HPDE6-E6E7 (cell line): ENCODE measurements around the gene PDCD10.
A peak's percentile ranks its signal among the peaks of the same experiment; 100 is the strongest.

Source experiments
- DNase-seq: peaks from one replicate; pipeline ENCODE4 v3.0.0; 2011; ENCODE audit warnings: missing footprints; ENCODE audit errors: extremely low spot score

The PDCD10 gene

GRCh38 chr3:167734498-167735232 is at the start of gene PDCD10:
TSS of gene PDCD10 (minus strand) at chr3:167734892. CDS start at chr3:167720157, 14,735 bp downstream.
- peak; percentile 84 for DNase-seq

GRCh38 chr3:167783781-167784180 is 49.1 kb upstream of the PDCD10 start:
- no peak for DNase-seq

GRCh38 chr3:167780214-167780883 is 45.7 kb upstream of the PDCD10 start:
- DNase-seq = no peak

DNA sequence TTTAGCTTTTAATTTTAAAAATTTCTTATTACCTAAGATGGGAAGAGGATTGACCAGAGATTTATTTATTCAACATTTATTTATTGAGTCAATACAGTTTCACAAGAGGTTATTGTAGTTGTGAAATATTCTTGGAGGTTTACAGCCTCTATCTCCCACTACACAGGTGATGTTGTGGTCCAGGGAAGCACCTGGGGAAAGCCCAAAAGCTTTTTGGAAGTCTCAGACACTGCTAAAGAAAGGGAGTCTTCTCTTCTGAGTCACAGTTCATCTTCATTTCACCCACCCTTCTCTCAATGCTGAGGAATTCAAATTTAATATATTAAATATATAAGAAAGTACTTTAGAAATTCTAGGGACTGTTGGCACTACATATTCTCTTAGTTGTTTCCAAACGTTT is 42.7 kb upstream of the PDCD10 start:
- no peak for DNase-seq

DNA sequence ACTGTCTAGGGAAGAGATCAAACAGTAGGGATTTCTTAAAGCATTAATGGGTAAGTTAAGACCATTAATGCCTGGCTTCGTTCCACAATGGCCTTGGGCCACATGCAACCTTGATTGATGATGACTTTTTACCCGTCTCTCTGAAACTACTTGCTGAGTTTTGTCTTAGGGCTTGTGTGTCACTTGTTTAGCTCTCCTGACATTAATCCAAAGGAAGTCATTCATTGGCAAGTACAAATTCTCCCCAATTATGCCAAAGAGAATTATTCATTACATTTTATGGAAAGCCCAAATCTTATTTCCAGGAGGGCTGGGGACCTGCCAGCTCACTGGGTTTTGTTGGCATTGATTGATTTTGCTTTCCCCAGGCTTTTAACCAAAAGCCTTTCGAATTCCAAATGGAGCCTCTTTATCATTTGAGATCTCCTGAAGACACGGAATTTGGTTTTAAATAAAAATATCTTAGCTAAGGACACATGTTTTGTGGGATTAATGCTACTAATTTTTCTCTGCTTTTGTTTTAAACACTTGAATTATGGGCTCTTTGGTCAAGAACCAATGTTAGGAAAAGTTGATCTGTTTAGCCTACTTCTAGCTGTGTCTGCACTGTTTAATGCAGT is 41.5 kb upstream of the PDCD10 start:
- DNase-seq = no peak

DNA sequence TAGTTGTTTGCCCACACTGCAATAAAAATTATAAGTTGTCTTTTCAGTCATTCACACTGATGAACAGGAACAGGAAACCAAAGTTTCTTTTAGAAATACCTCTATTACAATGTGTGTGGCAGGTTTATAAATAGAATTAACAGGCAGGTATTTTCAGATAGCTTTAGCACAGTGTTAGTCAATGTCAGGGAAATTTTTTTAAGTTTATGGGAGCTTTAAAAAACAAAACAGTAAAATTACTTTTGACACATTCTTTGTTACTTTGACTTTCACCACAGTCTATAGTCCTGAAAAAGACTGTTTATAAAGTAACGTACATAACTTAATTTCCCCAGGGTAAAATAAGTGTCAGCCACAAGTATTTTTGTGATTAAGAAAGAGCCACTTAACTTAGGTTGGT is 38.9 kb upstream of the PDCD10 start:
- no peak for DNase-seq

- DNase-seq = no peak
Observed at GRCh38 chr3:167772992-167773391, 38.3 kb upstream of the PDCD10 start.

DNA sequence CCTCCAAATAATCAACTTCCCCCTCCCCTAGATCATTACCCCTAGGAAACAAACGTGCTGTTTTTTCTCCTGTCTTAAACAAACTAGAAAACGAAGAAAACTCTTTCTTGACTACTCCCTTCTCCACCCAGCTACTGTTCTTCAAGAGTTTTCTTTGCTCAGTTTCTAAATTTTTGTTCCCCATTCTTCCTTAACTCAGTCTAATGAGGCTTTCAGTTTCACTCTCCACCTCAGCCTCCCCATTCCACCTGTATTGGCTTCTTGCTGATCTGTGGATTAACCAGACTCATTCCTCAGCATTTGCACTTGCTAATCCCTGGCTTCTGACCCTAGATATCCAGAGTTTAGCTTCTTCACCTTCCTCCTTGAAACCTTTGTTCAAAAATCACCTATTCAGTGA is 27.6 kb upstream of the PDCD10 start:
- no peak for DNase-seq

- DNase-seq = no peak
Observed at GRCh38 chr3:167761302-167761701, 26.6 kb upstream of the PDCD10 start.

GRCh38 chr3:167754049-167754448 is 19.4 kb upstream of the PDCD10 start:
- DNase-seq = no peak

DNA sequence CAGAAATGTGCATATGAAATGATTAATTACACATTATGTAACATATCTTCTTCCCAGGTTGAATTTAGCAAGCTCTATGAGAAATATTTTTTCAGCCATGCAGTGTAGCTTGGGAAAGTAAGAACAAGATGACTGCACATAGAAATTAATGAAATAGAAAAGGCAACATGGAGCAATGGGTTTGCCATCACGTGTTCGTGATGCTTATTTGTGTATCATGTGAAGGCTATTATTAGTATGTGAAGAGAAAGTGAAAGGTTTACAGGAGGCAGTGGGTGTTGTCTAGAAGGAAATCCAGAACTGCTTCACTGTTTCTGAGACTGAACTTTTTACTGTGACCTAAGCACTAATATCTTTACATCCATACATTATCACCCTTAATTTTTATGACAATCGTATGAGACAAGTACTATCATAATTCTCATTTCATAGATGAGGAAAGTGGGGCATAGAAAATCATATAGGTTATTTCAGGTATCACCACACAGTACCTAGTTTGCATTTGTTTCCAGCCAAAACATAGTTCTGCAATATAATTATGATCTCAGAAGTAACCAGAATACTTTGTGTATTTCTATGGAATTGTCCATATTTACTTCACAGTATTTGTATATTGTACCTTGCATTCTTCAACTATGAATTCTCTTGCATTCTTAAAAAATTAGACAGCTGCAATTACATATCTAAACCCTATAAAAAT is 15.7 kb upstream of the PDCD10 start:
- DNase-seq = no peak

DNA sequence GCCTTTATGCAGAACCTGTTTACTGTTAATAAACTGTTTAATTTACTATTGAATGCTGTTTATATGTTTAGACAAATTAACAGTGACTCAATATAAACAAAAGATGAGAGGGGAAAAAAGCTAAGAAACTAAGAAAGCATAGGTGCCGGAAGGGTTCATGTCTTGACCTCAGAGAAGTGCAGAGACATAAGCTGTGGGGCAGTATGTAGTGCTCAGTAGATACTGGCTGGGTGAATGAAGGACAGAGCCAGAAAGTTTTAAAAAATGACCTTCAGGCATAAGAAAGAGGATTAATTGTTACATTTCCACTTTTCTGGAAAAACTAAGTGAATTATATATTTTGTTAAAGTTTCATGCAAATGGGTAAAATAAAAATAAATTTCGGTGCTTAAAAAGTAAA is 15.0 kb upstream of the PDCD10 start:
- no peak for DNase-seq

- DNase-seq = no peak
Observed at GRCh38 chr3:167749209-167749608, 14.5 kb upstream of the PDCD10 start.

GRCh38 chr3:167743799-167744198 is 9.1 kb upstream of the PDCD10 start:
- no peak for DNase-seq

DNA sequence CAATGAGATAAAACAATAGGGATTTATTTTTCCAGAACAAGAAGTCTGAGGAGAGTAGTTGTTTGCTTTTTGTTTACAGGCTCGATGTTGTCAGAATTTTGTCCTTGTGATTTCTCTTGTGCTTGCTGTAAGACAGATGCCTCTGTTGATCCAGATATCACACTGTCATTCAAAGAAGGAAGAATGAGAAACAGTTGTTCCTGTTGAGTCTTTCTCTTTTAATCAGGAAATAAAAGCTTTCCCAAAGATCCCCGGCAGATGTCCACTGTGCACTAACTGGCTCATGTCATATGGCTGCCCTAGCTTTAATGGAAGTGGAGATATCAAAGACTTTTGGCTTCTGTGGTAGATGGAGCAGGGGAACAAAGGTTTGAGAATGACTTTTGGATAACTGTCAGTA is 7.6 kb upstream of the PDCD10 start:
- no peak for DNase-seq

- peak; percentile 3 for DNase-seq
Observed at GRCh38 chr3:167740961-167741587, 6.4 kb upstream of the PDCD10 start.

GRCh38 chr3:167739190-167739810 is 4.6 kb upstream of the PDCD10 start:
- no peak for DNase-seq

- no peak for DNase-seq
Observed at GRCh38 chr3:167738037-167738436, 3.3 kb upstream of the PDCD10 start.

GRCh38 chr3:167736997-167737396 is 2.3 kb upstream of the PDCD10 start:
- no peak for DNase-seq

DNA sequence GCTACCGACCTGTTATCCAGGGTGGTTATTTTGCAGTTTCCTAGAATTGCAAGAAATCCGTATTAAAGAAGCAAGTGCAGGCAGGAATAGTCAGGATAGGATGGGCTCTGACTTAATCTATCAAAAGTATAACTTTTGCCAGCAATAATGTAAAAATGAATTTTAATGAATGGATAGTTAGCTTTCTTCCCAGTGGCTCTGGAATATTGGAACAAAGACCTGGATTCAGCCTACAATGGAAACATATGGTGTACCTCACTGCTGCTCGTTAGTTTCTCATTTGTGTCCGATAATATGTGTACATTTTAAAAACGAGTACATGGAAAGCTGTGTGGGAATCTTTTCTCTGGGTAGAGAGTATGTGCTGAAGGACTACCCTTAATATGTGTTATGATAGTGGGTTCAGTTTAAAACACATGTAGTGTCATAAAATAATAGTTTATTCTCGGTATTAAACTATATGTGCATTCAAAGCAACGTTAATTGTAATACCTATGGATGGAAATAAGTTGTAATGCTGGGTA is 1.6 kb upstream of the PDCD10 start:
- no peak for DNase-seq
